Measurements from ENCODE around the gene CTNND2. TPM values are rescaled to one million over a fixed set of nuclear protein-coding genes. Genes with fewer than 3 reads are reported as not detected.

The CTNND2 gene
- total RNA-seq, 4 donors from 2014 or later, result 1.3 to 2.5 (median 2.1) TPM

DNA sequence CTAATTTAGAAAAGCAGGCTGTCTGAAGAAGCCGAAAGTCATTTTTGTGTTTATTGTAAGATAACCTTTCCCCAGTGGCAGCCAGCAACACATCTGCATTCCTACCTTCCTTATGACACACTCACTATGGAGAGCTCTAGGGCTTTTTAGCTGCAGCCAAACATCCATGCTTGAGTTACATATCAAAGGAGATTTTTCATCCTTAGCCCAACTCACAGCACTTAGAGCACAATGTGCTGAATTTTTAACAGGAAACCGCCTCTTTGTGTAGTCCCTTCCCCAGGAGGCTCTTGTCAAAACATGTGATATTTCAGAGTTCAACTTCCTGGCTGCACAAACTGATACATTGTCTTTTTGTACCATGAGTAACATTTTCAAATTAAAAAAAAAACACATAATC, 379.2 kb downstream of the CTNND2 start:
- Histone ChIP-seq H3K27ac (replicated peaks in 1 of 4) (no peak overlapping the region), H3K4me3 (no peak overlapping the region), H3K4me1 (peaks cover 0 to 3% (median 0%) of the 10 kb centered on the region in 4 donors), H3K36me3 (no peaks in the 10 kb centered on the region), H3K27me3 (no peaks in the 10 kb centered on the region), H3K9me3 (no peaks in the 10 kb centered on the region)
- intact Hi-C loops (cut with DNase I), result no loop called here
- 37% methylated on average over 2 of the region's 2 CpGs for WGBS
- no peak for TF ChIP-seq POLR2A (IDR thresholded peaks at IDR 0.05; ENCODE audit: low read depth)
- TF ChIP-seq, protein P1, sequence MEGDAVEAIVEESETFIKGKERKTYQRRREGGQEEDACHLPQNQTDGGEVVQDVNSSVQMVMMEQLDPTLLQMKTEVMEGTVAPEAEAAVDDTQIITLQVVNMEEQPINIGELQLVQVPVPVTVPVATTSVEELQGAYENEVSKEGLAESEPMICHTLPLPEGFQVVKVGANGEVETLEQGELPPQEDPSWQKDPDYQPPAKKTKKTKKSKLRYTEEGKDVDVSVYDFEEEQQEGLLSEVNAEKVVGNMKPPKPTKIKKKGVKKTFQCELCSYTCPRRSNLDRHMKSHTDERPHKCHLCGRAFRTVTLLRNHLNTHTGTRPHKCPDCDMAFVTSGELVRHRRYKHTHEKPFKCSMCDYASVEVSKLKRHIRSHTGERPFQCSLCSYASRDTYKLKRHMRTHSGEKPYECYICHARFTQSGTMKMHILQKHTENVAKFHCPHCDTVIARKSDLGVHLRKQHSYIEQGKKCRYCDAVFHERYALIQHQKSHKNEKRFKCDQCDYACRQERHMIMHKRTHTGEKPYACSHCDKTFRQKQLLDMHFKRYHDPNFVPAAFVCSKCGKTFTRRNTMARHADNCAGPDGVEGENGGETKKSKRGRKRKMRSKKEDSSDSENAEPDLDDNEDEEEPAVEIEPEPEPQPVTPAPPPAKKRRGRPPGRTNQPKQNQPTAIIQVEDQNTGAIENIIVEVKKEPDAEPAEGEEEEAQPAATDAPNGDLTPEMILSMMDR (IDR thresholded peaks at IDR 0.05), result no peak
- no peak for TF ChIP-seq EP300 (IDR thresholded peaks at IDR 0.05)
- TF ChIP-seq POLR2AphosphoS5 (IDR thresholded peaks at IDR 0.05), result no peak
- DNase-seq (ENCODE audit: extremely low spot score), result no peak

- intact Hi-C loops (cut with DNase I), result no loop called here
- no peaks in the 10 kb centered on the region for H3K9me3 ChIP-seq
- H3K27me3 ChIP-seq, result no peaks in the 10 kb centered on the region
- H3K4me1 ChIP-seq, result peaks cover 0 to 3% (median 0%) of the 10 kb centered on the region in 4 donors
- DNase-seq (ENCODE audit: extremely low spot score), result no peak
- no peaks in the 10 kb centered on the region for H3K36me3 ChIP-seq
- TF ChIP-seq POLR2AphosphoS5 (IDR thresholded peaks at IDR 0.05), result no peak
- TF ChIP-seq, protein P1 (IDR thresholded peaks at IDR 0.05), result no peak
- TF ChIP-seq POLR2A (IDR thresholded peaks at IDR 0.05; ENCODE audit: low read depth), result no peak
- no peak for TF ChIP-seq EP300 (IDR thresholded peaks at IDR 0.05)
- H3K27ac ChIP-seq (replicated peaks in 1 of 4), result no peak overlapping the region
- H3K4me3 ChIP-seq, result no peak overlapping the region
- WGBS, result 53% methylated on average over 4 of the region's 4 CpGs
These were observed 380.1 kb downstream of the CTNND2 start for GRCh38 chr5:11524188-11524587.

DNA sequence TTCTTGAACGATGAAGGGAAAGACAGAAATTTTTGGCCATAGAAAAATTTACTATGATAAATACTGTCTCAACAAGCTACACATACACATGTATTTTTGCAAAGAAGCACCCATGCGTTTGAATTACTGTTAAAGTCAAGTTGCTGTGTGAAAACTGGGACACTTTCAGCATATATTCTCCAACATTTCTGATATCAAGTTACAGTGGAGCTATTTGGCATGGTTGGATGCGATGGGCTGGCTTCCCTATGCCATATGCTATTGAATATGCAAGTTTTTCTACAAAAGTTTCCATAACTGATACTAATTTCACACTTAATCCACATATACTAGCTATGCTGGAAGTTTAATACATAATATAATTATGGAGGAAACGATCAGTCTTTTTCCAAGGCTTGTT, 381.4 kb downstream of the CTNND2 start:
- WGBS, result 82% methylated on average over 4 of the region's 4 CpGs
- no peak for DNase-seq (ENCODE audit: extremely low spot score)
- Histone ChIP-seq H3K4me1 (no peaks in the 10 kb centered on the region), H3K36me3 (no peaks in the 10 kb centered on the region), H3K27me3 (no peaks in the 10 kb centered on the region), H3K4me3 (no peak overlapping the region), H3K9me3 (no peaks in the 10 kb centered on the region), H3K27ac (replicated peaks in 1 of 4) (no peak overlapping the region)
- TF ChIP-seq POLR2AphosphoS5 (IDR thresholded peaks at IDR 0.05) (no peak), EP300 (IDR thresholded peaks at IDR 0.05) (no peak), POLR2A (IDR thresholded peaks at IDR 0.05; ENCODE audit: low read depth) (no peak)
- TF ChIP-seq, protein P1 (IDR thresholded peaks at IDR 0.05), result no peak
- intact Hi-C loops (cut with DNase I), result no loop called here

- H3K9me3 ChIP-seq, result no peaks in the 10 kb centered on the region
- WGBS, result 94% methylated on average over 3 of the region's 3 CpGs
- intact Hi-C loops (cut with DNase I), result no loop called here
- DNase-seq (ENCODE audit: extremely low spot score), result no peak
- no peak overlapping the region for H3K4me3 ChIP-seq
- TF ChIP-seq POLR2AphosphoS5 (IDR thresholded peaks at IDR 0.05) (no peak), EP300 (IDR thresholded peaks at IDR 0.05) (no peak), POLR2A (IDR thresholded peaks at IDR 0.05; ENCODE audit: low read depth) (no peak)
- TF ChIP-seq, protein P1 (IDR thresholded peaks at IDR 0.05), result no peak
- no peaks in the 10 kb centered on the region for H3K4me1 ChIP-seq
- no peaks in the 10 kb centered on the region for H3K36me3 ChIP-seq
- H3K27ac ChIP-seq (replicated peaks in 1 of 4), result no peak overlapping the region
- H3K27me3 ChIP-seq, result no peaks in the 10 kb centered on the region
These were observed 383.9 kb downstream of the CTNND2 start for GRCh38 chr5:11520241-11520930.

DNA sequence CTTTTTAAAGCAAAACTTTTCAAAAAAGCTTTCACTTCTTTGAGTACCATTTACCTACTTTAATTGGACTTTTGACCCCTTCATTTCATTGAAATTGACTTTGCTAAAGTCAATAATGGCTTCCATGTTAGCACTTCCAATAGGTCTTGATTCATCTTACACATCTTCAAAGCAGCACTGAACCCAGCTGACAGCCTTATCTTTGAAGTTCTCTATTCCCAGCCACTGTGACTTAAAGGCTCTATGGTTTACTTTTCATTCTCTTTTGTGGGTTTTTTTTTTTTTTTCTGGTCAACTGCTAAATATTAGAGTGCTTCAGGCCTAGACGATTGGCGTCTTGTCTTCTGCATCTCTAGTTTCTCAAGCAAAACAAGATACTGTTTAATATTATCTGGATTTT, 385.0 kb downstream of the CTNND2 start:
- Histone ChIP-seq H3K4me3 (no peak overlapping the region), H3K4me1 (no peaks in the 10 kb centered on the region), H3K27me3 (no peaks in the 10 kb centered on the region), H3K27ac (replicated peaks in 1 of 4) (no peak overlapping the region), H3K9me3 (no peaks in the 10 kb centered on the region), H3K36me3 (no peaks in the 10 kb centered on the region)
- no peak for DNase-seq (ENCODE audit: extremely low spot score)
- TF ChIP-seq, protein P1 (IDR thresholded peaks at IDR 0.05), result no peak
- TF ChIP-seq POLR2AphosphoS5 (IDR thresholded peaks at IDR 0.05), result no peak
- TF ChIP-seq EP300 (IDR thresholded peaks at IDR 0.05), result no peak
- TF ChIP-seq POLR2A (IDR thresholded peaks at IDR 0.05; ENCODE audit: low read depth), result no peak
- intact Hi-C loops (cut with DNase I), result no loop called here
- 85% methylated on average over 2 of the region's 2 CpGs for WGBS

All from esophagus muscularis mucosa (tissue), 4 donors.